ENCODE results near the gene POC1B.

POC1B gene

GRCh38 chr12:89454080-89454848 is 71.6 kb downstream of the POC1B start:
- DNase-seq (ENCODE audit: low spot score) = no peak
- H3K27ac ChIP-seq = peak overlapping the region; percentile 10 to 92
- H3K4me3 ChIP-seq = peak overlapping the region; percentile 50
- TF ChIP-seq CTCF (IDR thresholded peaks at IDR 0.05) = no peak

GRCh38 chr12:89453121-89453978 is 72.5 kb downstream of the POC1B start:
- no peak for TF ChIP-seq CTCF (IDR thresholded peaks at IDR 0.05)
- Histone ChIP-seq H3K27ac (peak overlapping the region; percentile 64 to 92), H3K4me3 (peak overlapping the region; percentile 50)
- no peak for DNase-seq (ENCODE audit: low spot score)

GRCh38 chr12:89451841-89452251 is 74.0 kb downstream of the POC1B start:
- H3K27ac ChIP-seq = peak overlapping the region; percentile 64 to 78
- H3K4me3 ChIP-seq = peak overlapping the region; percentile 48
- no peak for TF ChIP-seq CTCF (IDR thresholded peaks at IDR 0.05)
- no peak for DNase-seq (ENCODE audit: low spot score)

- H3K4me3 ChIP-seq = no peak overlapping the region
- no peak for DNase-seq (ENCODE audit: low spot score)
- no peak for TF ChIP-seq CTCF (IDR thresholded peaks at IDR 0.05)
- H3K27ac ChIP-seq = peak overlapping the region; percentile 64 to 78
Observed at GRCh38 chr12:89450907-89451306, 74.9 kb downstream of the POC1B start.

GRCh38 chr12:89448951-89449371 is 76.9 kb downstream of the POC1B start:
- no peak overlapping the region for H3K4me3 ChIP-seq
- no peak for DNase-seq (ENCODE audit: low spot score)
- no peak for TF ChIP-seq CTCF (IDR thresholded peaks at IDR 0.05)
- no peak overlapping the region for H3K27ac ChIP-seq

GRCh38 chr12:89448526-89448925 is 77.3 kb downstream of the POC1B start:
- H3K4me3 ChIP-seq = no peak overlapping the region
- no peak for DNase-seq (ENCODE audit: low spot score)
- no peak overlapping the region for H3K27ac ChIP-seq
- no peak for TF ChIP-seq CTCF (IDR thresholded peaks at IDR 0.05)

Data from coronary artery (tissue), 2 donors.